ENCODE measurements around the gene RNU6-9.
"Not testable (repeated sequence)": the region's sequence is repeated elsewhere in the genome, so short reads cannot be mapped to it uniquely, and the experiment has no call there.

The RNU6-9 gene

GRCh38 chr19:878751-879561 is 14.3 kb upstream of the RNU6-9 start:
- not testable (repeated sequence) for FAIRE-seq

- FAIRE-seq = no peak
These were observed 13.4 kb upstream of the RNU6-9 start for GRCh38 chr19:879711-880438.

- FAIRE-seq = no peak
These were observed 11.8 kb upstream of the RNU6-9 start for GRCh38 chr19:881385-882071.

- FAIRE-seq = no peak
These were observed 10.3 kb upstream of the RNU6-9 start for GRCh38 chr19:882871-883497.

GRCh38 chr19:883661-884211 is 9.5 kb upstream of the RNU6-9 start:
- no peak for FAIRE-seq

- FAIRE-seq = no peak
These were observed 8.7 kb upstream of the RNU6-9 start for GRCh38 chr19:884420-885211.

GRCh38 chr19:885536-886224 is 7.6 kb upstream of the RNU6-9 start:
- FAIRE-seq = no peak

- no peak for FAIRE-seq
These were observed 6.2 kb upstream of the RNU6-9 start for GRCh38 chr19:887072-887471.

- no peak for FAIRE-seq
These were observed 5.7 kb upstream of the RNU6-9 start for GRCh38 chr19:887599-887998.

GRCh38 chr19:888581-889385 is 4.5 kb upstream of the RNU6-9 start:
- no peak for FAIRE-seq

- no peak for FAIRE-seq
These were observed 3.5 kb upstream of the RNU6-9 start for GRCh38 chr19:889662-890295.

GRCh38 chr19:890831-891230 is 2.5 kb upstream of the RNU6-9 start:
- FAIRE-seq = no peak

- not testable (repeated sequence) for FAIRE-seq
These were observed 1.7 kb upstream of the RNU6-9 start for GRCh38 chr19:891421-892200.

GRCh38 chr19:892243-892893 is 916 bp upstream of the RNU6-9 start:
- no peak for FAIRE-seq

GRCh38 chr19:896434-896833 is 3.1 kb downstream of the RNU6-9 start:
- no peak for FAIRE-seq

- no peak for FAIRE-seq
These were observed 3.7 kb downstream of the RNU6-9 start for GRCh38 chr19:896999-897398.

GRCh38 chr19:897442-898039 is 4.3 kb downstream of the RNU6-9 start:
- FAIRE-seq = no peak

GRCh38 chr19:898663-899062 is 5.4 kb downstream of the RNU6-9 start:
- FAIRE-seq = no peak

Measured in A204.1 (cell line).